PC-9 (cell line): ENCODE measurements around the gene ANKFY1.

ENCODE experiments used
- EZH2 ChIP-seq: fragments of 200-600 bp; sonication (generic); IDR thresholded peaks from 2 replicates; pipeline ENCODE4 v1.8.0; 2017; ENCODE audit warnings: antibody characterized with exemption, low read depth
- TF ChIP-seq, protein P1 (sequence below): fragments of 200-600 bp; sonication (generic); conservative IDR thresholded peaks from 2 replicates; pipeline ENCODE4 v1.6.1; 2017; ENCODE audit warnings: mixed run types, antibody characterized with exemption, mild to moderate bottlenecking, moderate library complexity

DNA sequence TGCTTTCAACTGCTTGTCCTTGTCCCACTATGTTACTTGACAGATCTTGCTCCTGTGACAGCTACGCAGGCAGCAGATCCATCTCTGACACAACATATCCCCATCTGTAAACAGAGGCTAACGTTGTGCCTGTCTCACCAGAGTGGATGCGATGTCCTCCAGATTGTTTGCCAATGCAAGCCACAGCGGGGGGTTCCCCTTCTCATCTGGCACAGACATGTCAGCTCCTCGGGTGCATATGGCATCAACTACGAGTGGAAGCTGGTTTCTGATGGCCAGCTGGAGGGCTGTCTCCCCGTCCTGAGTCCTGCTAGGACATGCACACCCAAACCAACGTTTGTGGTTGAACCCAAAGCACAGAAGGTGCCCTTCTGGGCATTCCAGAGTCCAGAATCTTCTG lies 81.7 kb downstream of the ANKFY1 start:
- TF ChIP-seq, protein P1, sequence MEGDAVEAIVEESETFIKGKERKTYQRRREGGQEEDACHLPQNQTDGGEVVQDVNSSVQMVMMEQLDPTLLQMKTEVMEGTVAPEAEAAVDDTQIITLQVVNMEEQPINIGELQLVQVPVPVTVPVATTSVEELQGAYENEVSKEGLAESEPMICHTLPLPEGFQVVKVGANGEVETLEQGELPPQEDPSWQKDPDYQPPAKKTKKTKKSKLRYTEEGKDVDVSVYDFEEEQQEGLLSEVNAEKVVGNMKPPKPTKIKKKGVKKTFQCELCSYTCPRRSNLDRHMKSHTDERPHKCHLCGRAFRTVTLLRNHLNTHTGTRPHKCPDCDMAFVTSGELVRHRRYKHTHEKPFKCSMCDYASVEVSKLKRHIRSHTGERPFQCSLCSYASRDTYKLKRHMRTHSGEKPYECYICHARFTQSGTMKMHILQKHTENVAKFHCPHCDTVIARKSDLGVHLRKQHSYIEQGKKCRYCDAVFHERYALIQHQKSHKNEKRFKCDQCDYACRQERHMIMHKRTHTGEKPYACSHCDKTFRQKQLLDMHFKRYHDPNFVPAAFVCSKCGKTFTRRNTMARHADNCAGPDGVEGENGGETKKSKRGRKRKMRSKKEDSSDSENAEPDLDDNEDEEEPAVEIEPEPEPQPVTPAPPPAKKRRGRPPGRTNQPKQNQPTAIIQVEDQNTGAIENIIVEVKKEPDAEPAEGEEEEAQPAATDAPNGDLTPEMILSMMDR: no peak
- no peak for TF ChIP-seq EZH2
